Neural crest cell (in vitro differentiated cells): ENCODE measurements around the gene PDCD11. TPM values are rescaled to one million over a fixed set of nuclear protein-coding genes. Genes with fewer than 3 reads are reported as not detected.
"Not testable (repeated sequence)": the region's sequence is repeated elsewhere in the genome, so short reads cannot be mapped to it uniquely, and the experiment has no call there.

Experiments
- DNase-seq: peaks from one replicate; pipeline ENCODE4 v3.0.0; 2021; ENCODE audit warnings: low read depth, mixed read lengths, low spot score
- H3K27ac Mint-ChIP-seq: one replicate; pipeline ENCODE4 v1.8.0; 2021; ENCODE audit warnings: mild to moderate bottlenecking, mixed read lengths; ENCODE audit not compliant: unreplicated experiment
- H3K27me3 Mint-ChIP-seq: 2 replicates; pipeline ENCODE4 v1.8.0; 2021; ENCODE audit warnings: low read depth, mild to moderate bottlenecking, mixed read lengths
- H3K36me3 Mint-ChIP-seq: 2 replicates; pipeline ENCODE4 v1.8.0; 2021; ENCODE audit warnings: low read depth, mild to moderate bottlenecking, mixed read lengths
- H3K4me1 Mint-ChIP-seq: 2 replicates; pipeline ENCODE4 v1.8.0; 2021; ENCODE audit warnings: mixed read lengths
- H3K4me3 Mint-ChIP-seq: one replicate; pipeline ENCODE4 v1.8.0; 2021; ENCODE audit warnings: mild to moderate bottlenecking, mixed read lengths
- H3K9me3 Mint-ChIP-seq: 2 replicates; pipeline ENCODE4 v1.8.0; 2021; ENCODE audit warnings: mixed read lengths
- long read RNA-seq: library from polyadenylated mRNA; unstranded; transcript quantifications from one replicate; pipeline ENCODE4 v2.0.0, GENCODE V29; 2020
- total RNA-seq: library from RNA; stranded (reverse); gene quantifications from 2 replicates; pipeline ENCODE4 v1.2.1, GENCODE V29; 2021
- TF ChIP-seq, protein P1 (sequence below): fragments of 200-600 bp; sonication (generic); conservative IDR thresholded peaks from 2 replicates; pipeline ENCODE4 v1.5.0; 2021; ENCODE audit warnings: antibody characterized with exemption, mild to moderate bottlenecking

PDCD11 gene, protein sequence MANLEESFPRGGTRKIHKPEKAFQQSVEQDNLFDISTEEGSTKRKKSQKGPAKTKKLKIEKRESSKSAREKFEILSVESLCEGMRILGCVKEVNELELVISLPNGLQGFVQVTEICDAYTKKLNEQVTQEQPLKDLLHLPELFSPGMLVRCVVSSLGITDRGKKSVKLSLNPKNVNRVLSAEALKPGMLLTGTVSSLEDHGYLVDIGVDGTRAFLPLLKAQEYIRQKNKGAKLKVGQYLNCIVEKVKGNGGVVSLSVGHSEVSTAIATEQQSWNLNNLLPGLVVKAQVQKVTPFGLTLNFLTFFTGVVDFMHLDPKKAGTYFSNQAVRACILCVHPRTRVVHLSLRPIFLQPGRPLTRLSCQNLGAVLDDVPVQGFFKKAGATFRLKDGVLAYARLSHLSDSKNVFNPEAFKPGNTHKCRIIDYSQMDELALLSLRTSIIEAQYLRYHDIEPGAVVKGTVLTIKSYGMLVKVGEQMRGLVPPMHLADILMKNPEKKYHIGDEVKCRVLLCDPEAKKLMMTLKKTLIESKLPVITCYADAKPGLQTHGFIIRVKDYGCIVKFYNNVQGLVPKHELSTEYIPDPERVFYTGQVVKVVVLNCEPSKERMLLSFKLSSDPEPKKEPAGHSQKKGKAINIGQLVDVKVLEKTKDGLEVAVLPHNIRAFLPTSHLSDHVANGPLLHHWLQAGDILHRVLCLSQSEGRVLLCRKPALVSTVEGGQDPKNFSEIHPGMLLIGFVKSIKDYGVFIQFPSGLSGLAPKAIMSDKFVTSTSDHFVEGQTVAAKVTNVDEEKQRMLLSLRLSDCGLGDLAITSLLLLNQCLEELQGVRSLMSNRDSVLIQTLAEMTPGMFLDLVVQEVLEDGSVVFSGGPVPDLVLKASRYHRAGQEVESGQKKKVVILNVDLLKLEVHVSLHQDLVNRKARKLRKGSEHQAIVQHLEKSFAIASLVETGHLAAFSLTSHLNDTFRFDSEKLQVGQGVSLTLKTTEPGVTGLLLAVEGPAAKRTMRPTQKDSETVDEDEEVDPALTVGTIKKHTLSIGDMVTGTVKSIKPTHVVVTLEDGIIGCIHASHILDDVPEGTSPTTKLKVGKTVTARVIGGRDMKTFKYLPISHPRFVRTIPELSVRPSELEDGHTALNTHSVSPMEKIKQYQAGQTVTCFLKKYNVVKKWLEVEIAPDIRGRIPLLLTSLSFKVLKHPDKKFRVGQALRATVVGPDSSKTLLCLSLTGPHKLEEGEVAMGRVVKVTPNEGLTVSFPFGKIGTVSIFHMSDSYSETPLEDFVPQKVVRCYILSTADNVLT (N-terminal part only)
- total RNA-seq = 74.1 and 76.4 TPM in 2 replicates
- long read RNA-seq, partial matches to known transcripts = 68 of 77 reads
- long read RNA-seq, other reads (novel, unspliced or antisense) = 9 of 77 reads

DNA sequence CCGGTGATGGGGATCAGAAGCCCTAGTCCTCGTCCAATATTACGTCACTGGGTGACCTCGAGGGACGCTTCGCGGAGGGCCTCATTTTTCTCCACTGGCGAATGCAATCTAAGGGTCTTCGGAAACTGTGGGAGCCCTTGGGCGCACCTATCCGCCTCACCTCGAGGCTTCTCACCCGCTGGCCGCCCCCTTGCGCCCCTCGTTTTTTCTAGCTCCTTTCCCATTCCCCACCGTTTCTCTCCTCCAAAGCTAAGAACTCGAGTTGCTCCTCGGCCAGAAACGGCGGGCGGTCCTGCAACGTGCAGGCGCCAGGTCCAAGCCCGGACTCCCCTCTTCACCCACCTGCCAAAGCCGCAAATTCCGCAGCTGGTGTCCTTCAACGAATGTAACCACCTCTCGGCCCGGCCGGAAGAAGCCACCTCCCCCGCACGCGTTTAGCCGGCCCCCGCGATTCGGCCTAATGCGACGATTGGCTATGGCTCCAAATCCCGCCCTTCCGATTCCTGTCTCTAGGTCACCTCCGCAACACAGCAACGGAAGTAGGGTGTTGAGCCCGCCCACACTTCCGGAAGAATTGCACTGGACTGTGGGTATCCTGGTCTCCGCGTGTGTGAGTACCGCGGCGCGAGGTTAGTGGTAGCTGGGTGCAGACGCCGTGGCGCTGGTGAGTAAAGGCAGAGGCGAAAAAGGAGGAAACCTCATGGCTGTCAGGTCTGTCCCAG, at the start of gene PDCD11, which contains the start of gene ATP5MK:
TSS of gene PDCD11 (plus strand) at position 560 of the 722 bp plus-strand sequence. CDS start 1,801 bp downstream, outside the sequence.
TSS of gene ATP5MK (minus strand) at position 409 of the 722 bp plus-strand sequence. CDS start 4,018 bp downstream, outside the sequence.
- H3K36me3 Mint-ChIP-seq = peaks cover 6% of the 10 kb centered on the region
- TF ChIP-seq, protein P1, sequence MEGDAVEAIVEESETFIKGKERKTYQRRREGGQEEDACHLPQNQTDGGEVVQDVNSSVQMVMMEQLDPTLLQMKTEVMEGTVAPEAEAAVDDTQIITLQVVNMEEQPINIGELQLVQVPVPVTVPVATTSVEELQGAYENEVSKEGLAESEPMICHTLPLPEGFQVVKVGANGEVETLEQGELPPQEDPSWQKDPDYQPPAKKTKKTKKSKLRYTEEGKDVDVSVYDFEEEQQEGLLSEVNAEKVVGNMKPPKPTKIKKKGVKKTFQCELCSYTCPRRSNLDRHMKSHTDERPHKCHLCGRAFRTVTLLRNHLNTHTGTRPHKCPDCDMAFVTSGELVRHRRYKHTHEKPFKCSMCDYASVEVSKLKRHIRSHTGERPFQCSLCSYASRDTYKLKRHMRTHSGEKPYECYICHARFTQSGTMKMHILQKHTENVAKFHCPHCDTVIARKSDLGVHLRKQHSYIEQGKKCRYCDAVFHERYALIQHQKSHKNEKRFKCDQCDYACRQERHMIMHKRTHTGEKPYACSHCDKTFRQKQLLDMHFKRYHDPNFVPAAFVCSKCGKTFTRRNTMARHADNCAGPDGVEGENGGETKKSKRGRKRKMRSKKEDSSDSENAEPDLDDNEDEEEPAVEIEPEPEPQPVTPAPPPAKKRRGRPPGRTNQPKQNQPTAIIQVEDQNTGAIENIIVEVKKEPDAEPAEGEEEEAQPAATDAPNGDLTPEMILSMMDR = peak; percentile 24
- no peaks in the 10 kb centered on the region for H3K27me3 Mint-ChIP-seq
- peak; percentile 86 for DNase-seq
- peak within 1 kb of the TSS; percentile 99 for H3K27ac Mint-ChIP-seq
- H3K4me1 Mint-ChIP-seq = peaks cover 48% of the 10 kb centered on the region
- H3K4me3 Mint-ChIP-seq = peak within 1 kb of the TSS; percentile 100
- H3K9me3 Mint-ChIP-seq = no peaks in the 10 kb centered on the region

DNA sequence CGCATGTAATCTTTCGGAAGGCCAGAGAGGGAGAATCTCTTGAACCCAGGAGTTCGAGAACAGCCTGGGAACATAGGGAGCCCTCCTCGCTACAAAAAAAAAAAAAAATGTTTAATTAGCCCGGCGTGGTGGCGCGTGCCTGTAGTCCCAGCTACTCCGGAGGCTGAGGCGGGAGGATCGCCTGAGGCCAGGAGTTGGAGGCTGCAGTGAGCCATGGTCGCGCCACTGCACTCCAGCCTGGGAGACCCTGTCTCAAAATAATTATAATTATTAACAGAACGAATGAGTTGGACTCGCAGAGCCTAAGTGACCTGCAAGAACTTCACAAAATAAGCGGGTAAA, 46.3 kb upstream of the PDCD11 start:
- Mint-ChIP-seq H3K4me3 (peak overlapping the region; percentile 89), H3K36me3 (no peaks in the 10 kb centered on the region), H3K9me3 (no peaks in the 10 kb centered on the region), H3K27ac (no peak overlapping the region), H3K27me3 (no peaks in the 10 kb centered on the region), H3K4me1 (peaks cover 15% of the 10 kb centered on the region)
- TF ChIP-seq, protein P1 = no peak
- no peak for DNase-seq

DNA sequence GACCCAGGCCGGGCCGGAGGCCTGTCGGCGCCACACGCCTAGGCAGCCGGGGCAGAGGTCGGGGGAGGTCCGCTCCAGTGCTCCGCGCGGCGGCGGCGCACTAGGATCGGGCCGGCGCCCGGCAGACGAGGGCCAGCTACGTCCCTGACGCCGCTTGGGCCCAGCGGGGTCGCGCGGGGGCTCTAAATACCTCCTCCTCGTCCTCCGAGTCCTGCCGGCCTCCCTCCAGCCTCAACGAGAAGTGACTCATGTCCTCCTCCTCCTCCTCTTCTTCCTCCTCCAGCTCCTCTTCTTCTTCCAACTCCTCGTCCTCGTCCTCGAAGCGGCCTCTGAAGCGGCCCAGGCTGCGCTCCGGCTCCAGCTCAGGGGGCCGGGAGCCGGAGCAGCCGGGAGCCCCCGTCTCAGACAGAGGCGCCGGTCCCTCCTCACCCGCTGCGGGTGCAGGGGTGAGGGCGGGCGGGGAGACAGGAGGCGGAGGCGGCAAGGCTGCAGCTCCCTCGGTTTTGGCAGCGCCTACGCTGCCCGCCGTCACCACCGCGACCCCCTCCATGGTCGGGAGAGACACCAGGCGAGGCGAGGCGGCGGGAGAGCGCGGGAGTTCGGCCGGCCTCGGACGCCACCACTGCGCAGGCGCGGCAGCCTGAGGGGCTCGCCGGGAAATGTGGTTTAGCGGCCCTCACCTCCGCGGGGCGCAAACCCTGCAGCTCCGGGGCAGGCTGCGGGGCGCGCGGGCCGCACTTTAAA, 45.7 kb upstream of the PDCD11 start, which contains the start of gene PCGF6:
TSS of gene PCGF6 (minus strand) at position 624 of the 744 bp plus-strand sequence. CDS start at position 550, 74 bp downstream.
- Mint-ChIP-seq H3K27ac (peak within 1 kb of the TSS; percentile 98), H3K27me3 (no peaks in the 10 kb centered on the region), H3K36me3 (no peaks in the 10 kb centered on the region), H3K4me1 (peaks cover 15% of the 10 kb centered on the region), H3K9me3 (no peaks in the 10 kb centered on the region), H3K4me3 (peak within 1 kb of the TSS; percentile 89)
- TF ChIP-seq, protein P1 = peak; percentile 24
- peak; percentile 90 for DNase-seq

DNA sequence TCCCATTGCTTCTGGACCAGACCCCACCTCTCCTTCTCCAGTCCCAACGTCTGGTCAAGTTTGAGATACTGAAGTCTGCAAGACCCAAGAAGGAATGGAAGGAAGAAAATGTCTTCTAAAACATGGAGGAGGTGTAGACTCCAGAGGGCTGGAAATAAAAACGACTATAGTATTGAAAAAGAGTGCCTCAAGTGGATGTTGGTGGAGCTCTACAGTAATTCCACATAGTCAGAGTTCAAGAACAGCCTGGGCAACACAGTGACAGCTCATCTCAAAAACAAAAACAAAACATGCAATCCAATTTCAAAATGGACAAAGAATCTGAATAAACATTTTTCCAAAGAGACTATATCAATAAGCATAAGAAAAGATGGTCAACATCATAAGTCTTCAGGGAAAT, 43.1 kb upstream of the PDCD11 start:
- H3K4me3 Mint-ChIP-seq = peak overlapping the region; percentile 44
- no peaks in the 10 kb centered on the region for H3K36me3 Mint-ChIP-seq
- H3K4me1 Mint-ChIP-seq = peaks cover 15% of the 10 kb centered on the region
- no peaks in the 10 kb centered on the region for H3K27me3 Mint-ChIP-seq
- no peak for DNase-seq
- TF ChIP-seq, protein P1 = no peak
- no peaks in the 10 kb centered on the region for H3K9me3 Mint-ChIP-seq
- H3K27ac Mint-ChIP-seq = no peak overlapping the region

DNA sequence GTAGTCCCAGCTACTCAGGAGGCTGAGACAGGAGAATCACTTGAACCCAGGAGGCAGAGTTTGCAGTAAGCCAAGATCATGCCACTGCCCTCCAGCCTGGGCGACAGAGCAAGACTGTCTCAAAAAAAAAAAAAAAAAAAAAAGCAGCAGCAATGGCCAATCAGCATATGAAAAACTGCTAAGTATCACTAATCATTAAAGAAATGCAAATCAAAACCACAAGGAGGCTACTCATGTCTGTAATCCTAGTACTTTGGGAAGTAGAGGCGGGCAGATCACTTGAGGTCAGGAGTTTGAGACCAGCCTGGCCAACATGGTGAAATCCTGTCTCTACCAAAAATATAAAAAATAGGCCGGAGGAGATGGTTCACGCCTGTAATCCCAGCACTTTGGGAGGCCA, 41.9 kb upstream of the PDCD11 start:
- not testable (repeated sequence) for H3K4me3 Mint-ChIP-seq, DNase-seq, H3K4me1 Mint-ChIP-seq, H3K36me3 Mint-ChIP-seq, H3K27ac Mint-ChIP-seq, H3K27me3 Mint-ChIP-seq, H3K9me3 Mint-ChIP-seq
